K562 (cell line): ENCODE results near the gene GDF7. TPM values are rescaled to one million over a fixed set of nuclear protein-coding genes. Genes with fewer than 3 reads are reported as not detected.

Source experiments
- ELF2 ChIP-seq: fragments of 250-450 bp; sonication (Bioruptor Pico); IDR thresholded peaks from 2 replicates; pipeline ENCODE4 v1.5.0; 2021; ENCODE audit warnings: mild to moderate bottlenecking
- FOXM1 ChIP-seq, 2 experiments: fragments of 450-650 bp in 1 of 2; sonication (generic) in 1 of 2; formaldehyde crosslinking in 1 of 2; IDR thresholded peaks; 2 replicates each; pipeline versions ENCODE4 v1.6.1 to v1.9.0; 2017 to 2022; ENCODE audit warnings: low read depth in 2 of 2, mild to moderate bottlenecking in 2 of 2, missing genetic modification reagents in 1 of 2, moderate library complexity in 1 of 2
- HDAC1 ChIP-seq, 2 experiments: fragments of 450-650 bp; IDR thresholded peaks; 2 replicates each; pipeline ENCODE4 v1.6.1; 2016 to 2017; ENCODE audit warnings: inconsistent platforms in 1 of 2, mild to moderate bottlenecking in 1 of 2, moderate library complexity in 1 of 2
- IRF9 ChIP-seq: fragments of 450-650 bp; IDR thresholded peaks from 2 replicates; pipeline ENCODE4 v1.6.1; 2016; ENCODE audit warnings: missing biosample characterization, missing genetic modification characterization
- KLF16 ChIP-seq: IDR thresholded peaks from 2 replicates; pipeline ENCODE4 v1.6.1; 2016; ENCODE audit warnings: antibody characterized with exemption
- MAFK ChIP-seq: IDR thresholded peaks from 2 replicates; pipeline ENCODE4 v1.6.1; 2011; ENCODE audit warnings: low read length, improper control_type of control experiment
- MTA3 ChIP-seq: fragments of 450-650 bp; formaldehyde crosslinking; IDR thresholded peaks from 2 replicates; pipeline ENCODE4 v1.6.1; 2017; ENCODE audit warnings: mild to moderate bottlenecking, borderline replicate concordance
- NR1H2 ChIP-seq: sonication (generic); formaldehyde crosslinking; IDR thresholded peaks from 2 replicates; pipeline ENCODE4 v1.4.0; 2020; ENCODE audit warnings: mild to moderate bottlenecking, missing genetic modification reagents
- RBM39 ChIP-seq: fragments of 200-400 bp; formaldehyde crosslinking; optimal IDR thresholded peaks from 2 replicates; pipeline ENCODE3; 2018; ENCODE audit warnings: low read depth, low read length
- RERE ChIP-seq: sonication (generic); formaldehyde crosslinking; IDR thresholded peaks from 2 replicates; pipeline ENCODE4 v1.8.0; 2023; ENCODE audit warnings: missing genetic modification reagents, mild to moderate bottlenecking, borderline replicate concordance
- RNF219 ChIP-seq: fragments of 250-450 bp; sonication (Bioruptor Pico); IDR thresholded peaks from 2 replicates; pipeline ENCODE4 v1.5.0; 2022; ENCODE audit warnings: mild to moderate bottlenecking
- TAF9B ChIP-seq: fragments of 450-650 bp; IDR thresholded peaks from 2 replicates; pipeline ENCODE4 v1.6.1; 2018; ENCODE audit warnings: mild to moderate bottlenecking; ENCODE audit not compliant: partially characterized antibody
- TCF7L2 ChIP-seq: fragments of 150-350 bp; IDR thresholded peaks from 2 replicates; pipeline ENCODE4 v1.6.1; 2016; ENCODE audit warnings: low read depth, mild to moderate bottlenecking, low read length, moderate library complexity
- TGIF2 ChIP-seq: sonication (generic); formaldehyde crosslinking; IDR thresholded peaks from 2 replicates; pipeline ENCODE4 v1.8.1; 2022; ENCODE audit warnings: mild to moderate bottlenecking, missing genetic modification reagents, moderate library complexity
- ZNF133 ChIP-seq: fragments of 250-450 bp; sonication (Bioruptor Pico); IDR thresholded peaks from 2 replicates; pipeline ENCODE4 v1.4.0; 2020; ENCODE audit warnings: mild to moderate bottlenecking
- ZNF512 ChIP-seq: IDR thresholded peaks from 2 replicates; pipeline ENCODE4 v1.6.1; 2016; ENCODE audit warnings: missing genetic modification characterization, missing compliant biosample characterization
- ZNF668 ChIP-seq: fragments of 250-450 bp; sonication (Bioruptor Pico); IDR thresholded peaks from 2 replicates; pipeline ENCODE4 v1.8.0; 2022; ENCODE audit warnings: mild to moderate bottlenecking, inconsistent platforms
- ZNF75A ChIP-seq: fragments of 450-650 bp; formaldehyde crosslinking; IDR thresholded peaks from 2 replicates; pipeline ENCODE4 v1.4.0; 2020; ENCODE audit warnings: mild to moderate bottlenecking
- polyA plus RNA-seq, 8 experiments: library from polyadenylated mRNA; depleted of rRNA in 4 of 8; stranded (reverse) in 5 of 8; unstranded in 3 of 8; fragments of >200 nt; fragmentation: Nextera tagmentation in 2 of 8; fragmentation: Illumina TruSeq in 1 of 8; extraction: Ambion mirVana in 2 of 8; extraction: Trizol in 1 of 8; gene quantifications; 2 replicates each; pipeline versions ENCODE4 v1.2.1 to v1.2.3, GENCODE V29; 2011 to 2014; ENCODE audit warnings: inconsistent platforms in 1 of 8, missing spikeins in 1 of 8
- total RNA-seq, 7 experiments: library from RNA; depleted of rRNA in 6 of 7; stranded (reverse); fragments of >200 nt in 6 of 7; fragmentation: Illumina TruSeq in 2 of 7; extraction: Trizol in 2 of 7; gene quantifications; 2 replicates each; pipeline versions ENCODE4 v1.2.1 to v1.2.3, GENCODE V29; 2011 to 2021; ENCODE audit warnings: low replicate concordance in 1 of 7

Gene GDF7
- total and polyA plus RNA-seq, 9 of the 15 experiments (the other 6 are each of a cell fraction or from before 2014, with no cell fraction given) = 0.01 TPM; not detected in 7

- TF ChIP-seq NR1H2 (CRISPR knock-in tag) = no peak
- TF ChIP-seq RNF219 = no peak
- no peak for TF ChIP-seq ZNF668 (CRISPR knock-in tag)
- TF ChIP-seq ZNF512 (tag) = no peak
- no peak for TF ChIP-seq ZNF75A (CRISPR knock-in tag)
- TF ChIP-seq ELF2 (CRISPR knock-in tag) = peak; percentile 76; the same call in 1 of the 2 replicates
- TF ChIP-seq HDAC1 (IDR thresholded peaks at IDR 0.05) = no peak
- peak; percentile 71; the same call in 1 of the 2 replicates for TF ChIP-seq MTA3
- TF ChIP-seq ZNF133 (CRISPR knock-in tag) = no peak
- no peak for TF ChIP-seq TGIF2
- no peak for TF ChIP-seq RERE (CRISPR knock-in tag)
- no peak for TF ChIP-seq RBM39
- TF ChIP-seq TAF9B = no peak
- TF ChIP-seq KLF16 = no peak
- TF ChIP-seq MAFK = no peak
- no peak for TF ChIP-seq IRF9
- TF ChIP-seq FOXM1 (IDR thresholded peaks at IDR 0.05; ENCODE audit: low read depth) = no peak
- TF ChIP-seq FOXM1 (CRISPR knock-in tag; IDR thresholded peaks at IDR 0.05; ENCODE audit: low read depth) = no peak
- no peak for TF ChIP-seq TCF7L2
These were observed 15.8 kb upstream of the GDF7 start, which contains the start of gene HS1BP3 (continued) for GRCh38 chr2:20650877-20651730.
